ENCODE results near the gene ELP6.
A peak's percentile ranks its signal among the peaks of the same experiment; 100 is the strongest.
"Not testable (repeated sequence)": the region's sequence is repeated elsewhere in the genome, so short reads cannot be mapped to it uniquely, and the experiment has no call there.

ELP6 gene

GRCh38 chr3:47505267-47505666, 8.2 kb downstream of the ELP6 start:
- not testable (repeated sequence) for DNase-seq

- no peak for DNase-seq
These were observed 9.4 kb downstream of the ELP6 start for GRCh38 chr3:47504113-47504512.

- DNase-seq, result no peak
These were observed 10.5 kb downstream of the ELP6 start for GRCh38 chr3:47503033-47503432.

- no peak for DNase-seq
These were observed 16.6 kb downstream of the ELP6 start for GRCh38 chr3:47496892-47497291.

GRCh38 chr3:47495886-47496285, 17.6 kb downstream of the ELP6 start:
- no peak for DNase-seq

GRCh38 chr3:47495111-47495510, 18.4 kb downstream of the ELP6 start:
- DNase-seq, result no peak

- no peak for DNase-seq
These were observed 21.7 kb downstream of the ELP6 start for GRCh38 chr3:47491777-47492176.

- DNase-seq, result no peak
These were observed 22.3 kb downstream of the ELP6 start for GRCh38 chr3:47491186-47491585.

GRCh38 chr3:47487265-47487664, 26.2 kb downstream of the ELP6 start:
- DNase-seq, result no peak

- DNase-seq, result no peak
These were observed 27.7 kb downstream of the ELP6 start for GRCh38 chr3:47485812-47486211.

GRCh38 chr3:47482366-47482765, 31.1 kb downstream of the ELP6 start:
- DNase-seq, result no peak

- not testable (repeated sequence) for DNase-seq
These were observed 31.7 kb downstream of the ELP6 start for GRCh38 chr3:47481763-47482162.

- DNase-seq, result not testable (repeated sequence)
These were observed 33.2 kb downstream of the ELP6 start for GRCh38 chr3:47480267-47480666.

GRCh38 chr3:47479826-47480160, 33.7 kb downstream of the ELP6 start:
- no peak for DNase-seq

- no peak for DNase-seq
These were observed 35.5 kb downstream of the ELP6 start for GRCh38 chr3:47478022-47478421.

GRCh38 chr3:47476644-47477199, 36.8 kb downstream of the ELP6 start:
- DNase-seq, result no peak

GRCh38 chr3:47476330-47476626, 37.2 kb downstream of the ELP6 start:
- no peak for DNase-seq

- peak; percentile 96 for DNase-seq
These were observed 37.8 kb downstream of the ELP6 start, which contains the start of gene SCAP for GRCh38 chr3:47475570-47476329. Gene SCAP, minus strand, starts transcription at chr3:47475941. Its CDS starts 32,948 bp downstream, at chr3:47442993.

GRCh38 chr3:47475029-47475569, 38.4 kb downstream of the ELP6 start:
- DNase-seq, result peak; percentile 19

- DNase-seq, result no peak
These were observed 40.1 kb downstream of the ELP6 start for GRCh38 chr3:47473391-47473790.

GRCh38 chr3:47469616-47470015, 43.9 kb downstream of the ELP6 start:
- no peak for DNase-seq

GRCh38 chr3:47468315-47468714, 45.2 kb downstream of the ELP6 start:
- not testable (repeated sequence) for DNase-seq

- no peak for DNase-seq
These were observed 48.9 kb downstream of the ELP6 start for GRCh38 chr3:47464588-47464987.

- not testable (repeated sequence) for DNase-seq
These were observed 53.9 kb downstream of the ELP6 start for GRCh38 chr3:47459534-47460085.

Data from activated CD4-positive, alpha-beta T cell treated with anti-CD3 and anti-CD28 coated beads, Interleukin-2, amount 50 U/mL, for 16 hours (primary cell).